ENCODE results near the gene TIMM21. TPM values are rescaled to one million over a fixed set of nuclear protein-coding genes. Genes with fewer than 3 reads are reported as not detected.

TIMM21 gene
- total RNA-seq, 4 donors from 2014 or later: 32.7 to 38.3 (median 35.5) TPM

DNA sequence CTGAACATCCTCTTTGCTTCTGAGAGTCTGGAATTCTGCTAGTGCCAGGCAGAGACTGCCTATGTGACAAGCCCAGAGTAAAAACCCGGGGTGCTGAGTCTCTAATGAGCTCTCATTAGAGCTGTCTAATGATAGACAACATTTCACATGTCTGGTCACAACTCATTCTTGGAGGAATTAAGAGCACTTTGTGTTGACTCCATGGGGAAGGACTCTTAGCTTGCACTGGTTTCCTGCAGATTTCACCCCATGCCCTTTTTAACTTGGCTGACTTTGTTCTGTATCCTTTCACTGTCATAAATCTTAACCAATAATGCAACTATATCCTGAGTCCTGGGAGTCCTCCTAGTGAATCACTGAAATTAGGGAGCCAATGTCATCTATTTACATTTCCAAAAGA lies 34.2 kb upstream of the TIMM21 start:
- H3K4me1 ChIP-seq: no peaks in the 10 kb centered on the region
- WGBS, 2 donors (ENCODE audit: low coverage in 1 of 2): 45 to 75% methylated on average over 1 of the region's 1 CpG
- no peak overlapping the region for H3K27ac ChIP-seq
- no peaks in the 10 kb centered on the region for H3K36me3 ChIP-seq
- no peak for ATAC-seq
- H3K9me3 ChIP-seq: peaks cover 0 to 11% (median 0%) of the 10 kb centered on the region in 3 donors
- no peaks in the 10 kb centered on the region for H3K27me3 ChIP-seq
- no peak for TF ChIP-seq POLR2A (IDR thresholded peaks at IDR 0.05)
- no peak for TF ChIP-seq POLR2AphosphoS5 (IDR thresholded peaks at IDR 0.05)
- TF ChIP-seq, protein P1, sequence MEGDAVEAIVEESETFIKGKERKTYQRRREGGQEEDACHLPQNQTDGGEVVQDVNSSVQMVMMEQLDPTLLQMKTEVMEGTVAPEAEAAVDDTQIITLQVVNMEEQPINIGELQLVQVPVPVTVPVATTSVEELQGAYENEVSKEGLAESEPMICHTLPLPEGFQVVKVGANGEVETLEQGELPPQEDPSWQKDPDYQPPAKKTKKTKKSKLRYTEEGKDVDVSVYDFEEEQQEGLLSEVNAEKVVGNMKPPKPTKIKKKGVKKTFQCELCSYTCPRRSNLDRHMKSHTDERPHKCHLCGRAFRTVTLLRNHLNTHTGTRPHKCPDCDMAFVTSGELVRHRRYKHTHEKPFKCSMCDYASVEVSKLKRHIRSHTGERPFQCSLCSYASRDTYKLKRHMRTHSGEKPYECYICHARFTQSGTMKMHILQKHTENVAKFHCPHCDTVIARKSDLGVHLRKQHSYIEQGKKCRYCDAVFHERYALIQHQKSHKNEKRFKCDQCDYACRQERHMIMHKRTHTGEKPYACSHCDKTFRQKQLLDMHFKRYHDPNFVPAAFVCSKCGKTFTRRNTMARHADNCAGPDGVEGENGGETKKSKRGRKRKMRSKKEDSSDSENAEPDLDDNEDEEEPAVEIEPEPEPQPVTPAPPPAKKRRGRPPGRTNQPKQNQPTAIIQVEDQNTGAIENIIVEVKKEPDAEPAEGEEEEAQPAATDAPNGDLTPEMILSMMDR (IDR thresholded peaks at IDR 0.05): no peak
- no peak for TF ChIP-seq EP300 (IDR thresholded peaks at IDR 0.05)
- H3K4me3 ChIP-seq: no peak overlapping the region

DNA sequence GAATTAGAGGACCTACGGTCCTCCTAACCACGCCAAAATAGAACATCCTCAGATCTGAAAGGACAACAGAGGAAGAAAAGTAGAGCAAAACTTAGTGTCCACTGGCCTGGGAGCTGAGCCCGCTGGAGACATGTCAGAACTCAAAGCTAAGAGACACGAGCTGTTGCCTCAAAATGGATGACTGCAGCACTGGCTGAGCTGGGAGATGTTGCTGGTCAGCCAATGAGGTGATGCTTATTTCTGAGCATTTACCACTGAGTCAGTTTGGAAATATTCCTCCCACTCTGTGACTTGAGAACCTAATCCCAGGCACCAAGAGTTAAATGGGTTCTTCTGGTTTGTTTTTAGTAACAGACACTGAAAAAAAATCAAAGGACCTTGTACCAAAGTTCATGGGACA lies 33.3 kb upstream of the TIMM21 start:
- no peaks in the 10 kb centered on the region for H3K36me3 ChIP-seq
- ATAC-seq: no peak
- H3K27ac ChIP-seq: no peak overlapping the region
- TF ChIP-seq, protein P1 (IDR thresholded peaks at IDR 0.05): no peak
- TF ChIP-seq POLR2A (IDR thresholded peaks at IDR 0.05) (no peak), POLR2AphosphoS5 (IDR thresholded peaks at IDR 0.05) (no peak), EP300 (IDR thresholded peaks at IDR 0.05) (no peak)
- H3K4me3 ChIP-seq: no peak overlapping the region
- H3K27me3 ChIP-seq: no peaks in the 10 kb centered on the region
- WGBS, 2 donors (ENCODE audit: low coverage in 1 of 2): 49% methylated on average over 4 of the region's 4 CpGs; no CpG with 5 or more reads in 1 of the 2 donors
- no peaks in the 10 kb centered on the region for H3K4me1 ChIP-seq
- peaks cover 0 to 11% (median 0%) of the 10 kb centered on the region in 3 donors for H3K9me3 ChIP-seq

- no peaks in the 10 kb centered on the region for H3K36me3 ChIP-seq
- WGBS, 2 donors (ENCODE audit: low coverage in 1 of 2): 27 to 35% methylated on average over 4 to 9 of the region's 9 CpGs
- TF ChIP-seq, protein P1 (IDR thresholded peaks at IDR 0.05): peak in 3 of 4 experiments; percentile 25 to 58 (median 25)
- TF ChIP-seq POLR2AphosphoS5 (IDR thresholded peaks at IDR 0.05): no peak
- no peak overlapping the region for H3K4me3 ChIP-seq
- ATAC-seq: no peak
- no peaks in the 10 kb centered on the region for H3K4me1 ChIP-seq
- H3K27ac ChIP-seq: no peak overlapping the region
- no peaks in the 10 kb centered on the region for H3K27me3 ChIP-seq
- H3K9me3 ChIP-seq: peaks cover 0 to 9% (median 0%) of the 10 kb centered on the region in 3 donors
These were observed 31.4 kb upstream of the TIMM21 start for GRCh38 chr18:74116633-74117554.

DNA sequence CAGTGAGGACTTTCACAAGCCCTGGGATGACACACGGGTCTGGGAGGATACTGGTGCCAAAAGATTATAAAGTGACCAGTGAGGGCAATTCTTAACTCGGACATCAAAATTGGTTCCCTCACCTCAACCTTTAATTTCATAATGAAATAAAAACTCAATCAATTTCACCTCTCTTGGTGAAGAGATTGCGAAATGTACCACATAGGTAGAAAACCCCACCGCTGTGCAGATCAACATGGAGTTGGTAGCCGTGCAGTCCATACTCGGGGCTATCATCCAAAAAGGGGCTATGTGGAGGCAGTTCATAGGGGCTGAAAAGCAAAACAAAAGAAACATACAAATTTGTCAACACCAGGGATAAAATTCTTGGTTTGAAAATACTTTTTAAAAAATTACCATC lies 25.1 kb upstream of the TIMM21 start:
- no peaks in the 10 kb centered on the region for H3K27me3 ChIP-seq
- H3K4me1 ChIP-seq: no peaks in the 10 kb centered on the region
- no peaks in the 10 kb centered on the region for H3K9me3 ChIP-seq
- no peaks in the 10 kb centered on the region for H3K36me3 ChIP-seq
- ATAC-seq: no peak
- no peak overlapping the region for H3K4me3 ChIP-seq
- 84 to 89% methylated on average over 3 to 6 of the region's 6 CpGs for WGBS, 2 donors (ENCODE audit: low coverage in 1 of 2)
- no peak overlapping the region for H3K27ac ChIP-seq
- TF ChIP-seq POLR2AphosphoS5 (IDR thresholded peaks at IDR 0.05) (no peak), EP300 (IDR thresholded peaks at IDR 0.05) (no peak), POLR2A (IDR thresholded peaks at IDR 0.05) (no peak)
- TF ChIP-seq, protein P1 (IDR thresholded peaks at IDR 0.05): no peak

- TF ChIP-seq, protein P1 (IDR thresholded peaks at IDR 0.05): no peak
- TF ChIP-seq POLR2A (IDR thresholded peaks at IDR 0.05) (no peak), POLR2AphosphoS5 (IDR thresholded peaks at IDR 0.05) (no peak), EP300 (IDR thresholded peaks at IDR 0.05) (no peak)
- Histone ChIP-seq H3K9me3 (no peaks in the 10 kb centered on the region), H3K27ac (no peak overlapping the region), H3K36me3 (no peaks in the 10 kb centered on the region), H3K4me1 (no peaks in the 10 kb centered on the region), H3K4me3 (no peak overlapping the region), H3K27me3 (no peaks in the 10 kb centered on the region)
- WGBS, 2 donors (ENCODE audit: low coverage in 1 of 2): 60 to 71% methylated on average over 1 of the region's 1 CpG
- no peak for ATAC-seq
These were observed 23.7 kb upstream of the TIMM21 start for GRCh38 chr18:74124642-74125041.

Measured in gastroesophageal sphincter (tissue), 4 donors.